ENCODE results near the gene FXYD3.

FXYD3 gene

GRCh38 chr19:35120492-35120891 is 4.9 kb downstream of the FXYD3 start:
- no peak for TF ChIP-seq REST (IDR thresholded peaks at IDR 0.05; ENCODE audit: insufficient read depth in 1 of 2, low read depth in 2 of 2, low read length in 2 of 2)
- no peak for TF ChIP-seq FOXP2 (optimal IDR thresholded peaks at IDR 0.05; ENCODE audit: borderline replicate concordance, extremely low read depth, extremely low read length, insufficient read depth)
- TF ChIP-seq TAF1 (IDR thresholded peaks at IDR 0.05; ENCODE audit: borderline replicate concordance, insufficient read depth, low read length) = no peak
- TF ChIP-seq POLR2AphosphoS5 (IDR thresholded peaks at IDR 0.05; ENCODE audit: low read depth, low read length) = no peak
- no peak for TF ChIP-seq SIN3A (IDR thresholded peaks at IDR 0.05; ENCODE audit: borderline replicate concordance, insufficient read depth, low read length)

- TF ChIP-seq FOXP2 (optimal IDR thresholded peaks at IDR 0.05; ENCODE audit: borderline replicate concordance, extremely low read depth, extremely low read length, insufficient read depth) (no peak), SIN3A (IDR thresholded peaks at IDR 0.05; ENCODE audit: borderline replicate concordance, insufficient read depth, low read length) (no peak), POLR2AphosphoS5 (IDR thresholded peaks at IDR 0.05; ENCODE audit: low read depth, low read length) (no peak), TAF1 (IDR thresholded peaks at IDR 0.05; ENCODE audit: borderline replicate concordance, insufficient read depth, low read length) (no peak), REST (IDR thresholded peaks at IDR 0.05; ENCODE audit: insufficient read depth in 1 of 2, low read depth in 2 of 2, low read length in 2 of 2) (no peak)
Observed at GRCh38 chr19:35120898-35121297, 5.3 kb downstream of the FXYD3 start.

GRCh38 chr19:35122687-35123551 is 7.3 kb downstream of the FXYD3 start:
- TF ChIP-seq FOXP2 (optimal IDR thresholded peaks at IDR 0.05; ENCODE audit: borderline replicate concordance, extremely low read depth, extremely low read length, insufficient read depth) (no peak), TAF1 (IDR thresholded peaks at IDR 0.05; ENCODE audit: borderline replicate concordance, insufficient read depth, low read length) (no peak), SIN3A (IDR thresholded peaks at IDR 0.05; ENCODE audit: borderline replicate concordance, insufficient read depth, low read length) (no peak), REST (IDR thresholded peaks at IDR 0.05; ENCODE audit: insufficient read depth in 1 of 2, low read depth in 2 of 2, low read length in 2 of 2) (no peak), POLR2AphosphoS5 (IDR thresholded peaks at IDR 0.05; ENCODE audit: low read depth, low read length) (no peak)

GRCh38 chr19:35123573-35123972 is 8.0 kb downstream of the FXYD3 start:
- no peak for TF ChIP-seq TAF1 (IDR thresholded peaks at IDR 0.05; ENCODE audit: borderline replicate concordance, insufficient read depth, low read length)
- no peak for TF ChIP-seq SIN3A (IDR thresholded peaks at IDR 0.05; ENCODE audit: borderline replicate concordance, insufficient read depth, low read length)
- TF ChIP-seq REST (IDR thresholded peaks at IDR 0.05; ENCODE audit: insufficient read depth in 1 of 2, low read depth in 2 of 2, low read length in 2 of 2) = no peak
- TF ChIP-seq POLR2AphosphoS5 (IDR thresholded peaks at IDR 0.05; ENCODE audit: low read depth, low read length) = no peak
- TF ChIP-seq FOXP2 (optimal IDR thresholded peaks at IDR 0.05; ENCODE audit: borderline replicate concordance, extremely low read depth, extremely low read length, insufficient read depth) = no peak

Data from PFSK-1 (cell line).